CD4-positive, alpha-beta memory T cell (primary cell): ENCODE results near the gene PHF10. TPM values are rescaled to one million over a fixed set of nuclear protein-coding genes. Genes with fewer than 3 reads are reported as not detected.

ENCODE experiments used
- CTCF ChIA-PET: fragments of 350-600 bp; sonication (Branson Sonifier 250); formaldehyde crosslinking; loops from one replicate; lab custom pipeline; 2021; ENCODE audit warnings: inconsistent platforms; ENCODE audit not compliant: partially characterized antibody; lab: Charles Lee
- POLR2A ChIA-PET: fragments of 350-600 bp; sonication (Branson Sonifier 250); formaldehyde crosslinking; loops from one replicate; lab custom pipeline; 2021; ENCODE audit not compliant: partially characterized antibody; lab: Charles Lee
- DNase-seq, 5 donors: peaks; one replicate each; pipeline versions ENCODE4 v3.0.0 to v3.0.0-alpha.2; 2020 to 2022; ENCODE audit warnings: mixed read lengths in 1 of 5
- H3K27ac ChIP-seq: one replicate; pipeline ENCODE4 v1.7.0; 2013; ENCODE audit warnings: low read depth, low read length
- H3K27me3 ChIP-seq: 2 replicates; pipeline ENCODE4 v1.7.0; 2013; ENCODE audit warnings: mild to moderate bottlenecking, low read length, moderate library complexity; ENCODE audit not compliant: insufficient read depth
- H3K36me3 ChIP-seq: 2 replicates; pipeline ENCODE4 v1.7.0; 2013; ENCODE audit warnings: mild to moderate bottlenecking, low read length, moderate library complexity; ENCODE audit not compliant: insufficient read depth
- H3K4me1 ChIP-seq: 2 replicates; pipeline ENCODE4 v1.7.0; 2013; ENCODE audit warnings: mild to moderate bottlenecking, low read length, moderate library complexity; ENCODE audit not compliant: insufficient read depth
- H3K4me3 ChIP-seq, 2 donors: one replicate each; pipeline ENCODE4 v1.7.0; 2013; ENCODE audit warnings: low read length in 2 of 2, mild to moderate bottlenecking in 1 of 2
- H3K9me3 ChIP-seq, 2 donors: one replicate each; pipeline ENCODE4 v1.7.0; 2013; ENCODE audit warnings: low read length in 2 of 2, control low read depth in 1 of 2; ENCODE audit not compliant: control insufficient read depth in 1 of 2
- H3K27ac Mint-ChIP-seq, 7 donors: one replicate each; pipeline ENCODE4 v1.8.0; 2020 to 2021; ENCODE audit warnings: mixed read lengths in 7 of 7, mild to moderate bottlenecking in 6 of 7, inconsistent platforms in 3 of 7, moderate library complexity in 3 of 7
- H3K27me3 Mint-ChIP-seq, 2 donors: one replicate each; pipeline ENCODE4 v1.8.0; 2020 to 2021; ENCODE audit warnings: mixed read lengths in 2 of 2
- H3K36me3 Mint-ChIP-seq, 2 donors: one replicate each; pipeline ENCODE4 v1.8.0; 2020 to 2021; ENCODE audit warnings: mixed read lengths in 2 of 2, inconsistent platforms in 1 of 2, mild to moderate bottlenecking in 1 of 2
- H3K4me1 Mint-ChIP-seq, 4 donors: one replicate each; pipeline ENCODE4 v1.8.0; 2020 to 2021; ENCODE audit warnings: mixed read lengths in 4 of 4, mild to moderate bottlenecking in 1 of 4
- H3K4me3 Mint-ChIP-seq, 8 donors: one replicate each; pipeline ENCODE4 v1.8.0; 2020 to 2021; ENCODE audit warnings: mixed read lengths in 8 of 8, mild to moderate bottlenecking in 7 of 8, moderate library complexity in 6 of 8, inconsistent platforms in 3 of 8
- H3K9me3 Mint-ChIP-seq, 8 donors: one replicate each; pipeline ENCODE4 v1.8.0; 2020 to 2021; ENCODE audit warnings: mixed read lengths in 8 of 8, mild to moderate bottlenecking in 5 of 8, inconsistent platforms in 3 of 8, moderate library complexity in 1 of 8
- intact Hi-C: fragments of 100-400 bp; cut with micrococcal nuclease; formaldehyde crosslinking; loops from one replicate; pipeline ENCODE4 v1.15.1; 2023
- polyA plus RNA-seq, 2 donors: library from polyadenylated mRNA; unstranded; fragments of 300-500 nt; fragmentation: Illumina TruSeq; gene quantifications; one replicate each; pipeline ENCODE4 v1.2.3, GENCODE V29; 2021
- total RNA-seq, 2 experiments: library from RNA; stranded (reverse); gene quantifications; one replicate each; pipeline ENCODE4 v1.2.3, GENCODE V29; 2021

Gene PHF10
- total and polyA plus RNA-seq, 4 experiments from 2014 or later = 17.5 to 108 (median 64.8) TPM

DNA sequence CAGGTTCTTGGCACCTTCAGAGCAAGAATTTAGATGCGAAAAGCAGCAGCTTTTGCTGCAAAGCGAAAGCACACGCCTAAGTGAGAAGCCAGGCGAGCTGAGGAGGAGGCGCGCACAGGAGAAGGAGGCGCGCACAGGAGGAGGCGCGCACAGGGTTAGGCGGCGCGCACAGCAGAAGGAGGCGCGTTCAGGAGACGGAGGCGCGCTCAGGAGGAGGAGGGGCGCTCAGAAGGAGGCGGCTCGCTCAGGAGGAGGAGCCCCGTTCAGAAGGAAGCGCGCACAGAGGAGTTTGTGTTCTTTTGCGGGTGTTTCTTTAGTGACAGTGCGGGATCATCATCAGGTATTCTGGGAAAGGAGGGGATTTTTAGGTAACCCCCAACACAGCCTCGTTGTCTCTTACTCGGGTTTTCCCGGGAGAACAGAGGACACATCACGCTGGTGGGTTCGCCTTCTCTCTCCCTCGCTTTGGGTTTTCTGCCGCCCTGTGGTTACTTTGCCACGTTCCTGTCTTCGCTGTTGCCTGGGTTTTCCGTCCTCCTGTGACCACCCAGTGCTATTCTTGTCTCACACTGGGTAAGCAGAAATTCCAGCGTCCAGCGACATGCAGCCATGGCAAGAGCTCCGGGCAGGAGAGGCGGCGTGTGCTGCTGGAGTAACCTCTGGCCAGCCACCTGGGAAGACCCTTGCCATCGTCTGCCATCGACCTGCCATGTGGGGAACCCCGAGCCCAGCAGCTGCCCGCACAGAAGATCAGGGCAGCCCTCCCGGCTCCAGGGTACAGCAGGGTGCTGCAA is 69.5 kb downstream of the PHF10 start:
- no peaks in the 10 kb centered on the region for H3K9me3 ChIP-seq
- Mint-ChIP-seq H3K4me3 (peak overlapping the region; percentile 85 to 93 (median 92)), H3K27me3 (no peaks in the 10 kb centered on the region), H3K9me3 (peaks cover 0 to 2% (median 0%) of the 10 kb centered on the region in 8 donors), H3K4me1 (peaks cover 0 to 17% (median 10%) of the 10 kb centered on the region in 4 donors), H3K36me3 (peaks cover 13 to 17% of the 10 kb centered on the region in 2 donors), H3K27ac (peak overlapping the region; percentile 78 to 96 (median 83))
- peak; percentile 73 to 81 (median 78) for DNase-seq
- ChIA-PET POLR2A (interaction anchor here (1.0 to 3.4 kb wide), 2 partner anchors 47 to 94 kb away, joined by 3 to 15 read pairs; partner anchors contain the start of genes C6orf120 and WDR27), CTCF (interaction anchor here (1.6 kb wide), 1 partner anchor 236 kb away, joined by 5 read pairs; no protein-coding TSS in a partner anchor)
- peaks cover 4% of the 10 kb centered on the region for H3K4me1 ChIP-seq
- H3K4me3 ChIP-seq = peak overlapping the region in 1 of 2 donors; percentile 81
- H3K27me3 ChIP-seq = no peaks in the 10 kb centered on the region
- H3K36me3 ChIP-seq = no peaks in the 10 kb centered on the region
- intact Hi-C loops = loop anchor here (1.0 to 5.0 kb wide), 6 partner anchors 47 to 772 kb away; partner anchors contain the start of genes DYNLT2, ERMARD and PHF10
- H3K27ac ChIP-seq = peak overlapping the region; percentile 47

Other genes with a start within 250 kb of the PHF10 start
- 10 to 100 TPM; 73.0 to 82.8 TPM for gene WDR27, start 22.5 kb downstream of the PHF10 start, total RNA-seq
- 1 to 10 TPM; 5.9 to 6.7 TPM for gene WDR27, start 22.5 kb downstream of the PHF10 start, polyA plus RNA-seq
- gene C6orf120, start 22.4 kb downstream of the PHF10 start, total RNA-seq = 10 to 100 TPM; 32.9 to 35.9 TPM
- gene C6orf120, start 22.4 kb downstream of the PHF10 start, polyA plus RNA-seq = 10 to 100 TPM in 1 of 2 donors, 1 to 10 TPM in 1; 8.3 to 11.0 TPM
- 1 to 10 TPM; 4.6 to 6.9 TPM for gene DYNLT2, start 27.1 kb upstream of the PHF10 start, total RNA-seq
- 1 to 10 TPM in 1 of 2 donors, under 1 TPM in 1; 0.56 to 1.5 TPM for gene DYNLT2, start 27.1 kb upstream of the PHF10 start, polyA plus RNA-seq
- 10 to 100 TPM; 33.4 to 41.4 TPM for gene ERMARD, start 27.1 kb upstream of the PHF10 start, total RNA-seq
- 10 to 100 TPM; 11.0 to 11.9 TPM for gene ERMARD, start 27.1 kb upstream of the PHF10 start, polyA plus RNA-seq